HL-60/S4 treated with retinoic acid at 250 ng/mL for 4 days and 3 days (cell line): ENCODE results near the gene PHRF1.

Experiments used
- in situ Hi-C: fragments of 300-500 bp; cut with MboI; formaldehyde crosslinking; loops from 2 replicates; pipeline ENCODE4 v1.7.0; 2022; ENCODE audit warnings: low sequenced_read_pairs

Gene PHRF1

GRCh38 chr11:613369-613968, 37.2 kb downstream of the PHRF1 start:
- in situ Hi-C loops: no loop called here

DNA sequence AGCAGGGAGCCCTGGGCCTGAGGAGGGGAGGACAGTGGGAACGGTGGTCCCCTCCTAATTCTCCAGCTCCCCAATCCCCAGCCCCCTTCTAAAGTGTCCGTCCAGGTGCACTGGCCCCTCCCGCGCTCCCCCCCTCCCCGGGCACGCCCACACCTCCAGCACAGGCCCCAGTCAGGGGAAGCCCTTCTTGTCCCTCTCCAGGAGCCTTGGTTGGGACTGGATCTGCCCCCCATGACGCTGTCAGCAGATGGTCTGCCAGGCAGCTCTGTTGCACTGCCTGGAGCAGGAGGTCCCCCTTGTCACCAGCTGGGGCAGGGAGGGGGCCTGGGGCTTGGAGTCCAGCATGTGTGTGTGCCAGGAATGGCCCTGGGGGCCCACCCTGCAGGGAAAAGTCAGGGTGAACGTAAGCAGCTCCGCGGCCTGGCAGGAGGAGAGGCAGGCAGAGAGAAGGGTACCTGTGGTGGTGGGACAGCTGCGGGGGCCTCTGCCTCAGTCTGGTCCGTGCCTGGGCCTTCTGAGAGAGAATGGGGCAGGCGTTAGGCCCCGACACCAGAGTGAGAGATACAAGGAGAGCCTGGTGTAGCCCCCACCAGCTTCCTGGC, 37.9 kb downstream of the PHRF1 start:
- in situ Hi-C loops: no loop called here

DNA sequence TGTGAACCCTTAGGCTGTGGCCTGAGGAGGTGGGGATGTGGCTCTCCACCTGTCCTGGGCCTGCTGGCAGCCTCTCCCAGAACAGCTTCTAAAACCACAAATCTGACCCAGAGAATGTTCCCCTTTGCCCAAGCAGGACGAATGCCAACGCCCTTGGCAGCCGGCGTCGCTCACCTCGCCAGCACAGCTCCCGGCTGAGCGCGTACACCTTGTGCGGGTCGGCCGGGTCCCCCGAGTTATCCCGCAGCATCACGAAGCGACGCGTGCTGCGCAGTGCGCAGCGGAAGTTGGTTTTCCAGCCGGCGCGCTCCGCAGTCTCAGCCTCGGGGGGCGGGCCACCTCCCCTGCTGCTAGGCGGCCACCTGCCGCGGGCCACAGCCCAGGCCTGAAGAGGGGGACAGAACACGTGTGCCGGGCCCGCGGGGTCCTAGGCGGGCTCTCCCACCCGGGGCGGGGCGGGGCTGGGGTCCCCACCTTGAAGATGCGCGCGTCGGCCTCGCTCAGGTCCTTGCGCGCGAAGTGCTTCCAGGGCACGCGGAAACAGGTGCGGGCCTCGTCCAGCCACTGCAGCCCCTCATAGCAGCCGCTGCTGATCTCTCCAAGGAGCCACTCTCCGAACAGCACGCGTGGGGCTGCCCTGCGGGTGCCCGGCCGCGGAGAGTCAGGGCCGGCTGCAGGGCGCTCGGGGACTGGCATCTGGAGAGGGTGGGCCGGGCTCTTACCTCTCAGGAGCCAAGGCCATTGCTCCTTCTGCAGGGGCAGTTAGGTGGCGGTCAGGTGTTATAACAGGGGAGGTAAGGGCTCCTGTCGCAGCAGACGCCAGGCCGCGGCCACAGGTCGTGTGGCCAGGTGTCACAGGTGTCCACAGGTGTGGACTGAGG, 38.6 kb downstream of the PHRF1 start:
- in situ Hi-C loops: no loop called here

- in situ Hi-C loops: no loop called here
Measured at GRCh38 chr11:615504-616319, 39.4 kb downstream of the PHRF1 start, which contains the start of gene IRF7. Gene IRF7 (minus strand): TSS chr11:615950. CDS start chr11:615364, 586 bp downstream.

DNA sequence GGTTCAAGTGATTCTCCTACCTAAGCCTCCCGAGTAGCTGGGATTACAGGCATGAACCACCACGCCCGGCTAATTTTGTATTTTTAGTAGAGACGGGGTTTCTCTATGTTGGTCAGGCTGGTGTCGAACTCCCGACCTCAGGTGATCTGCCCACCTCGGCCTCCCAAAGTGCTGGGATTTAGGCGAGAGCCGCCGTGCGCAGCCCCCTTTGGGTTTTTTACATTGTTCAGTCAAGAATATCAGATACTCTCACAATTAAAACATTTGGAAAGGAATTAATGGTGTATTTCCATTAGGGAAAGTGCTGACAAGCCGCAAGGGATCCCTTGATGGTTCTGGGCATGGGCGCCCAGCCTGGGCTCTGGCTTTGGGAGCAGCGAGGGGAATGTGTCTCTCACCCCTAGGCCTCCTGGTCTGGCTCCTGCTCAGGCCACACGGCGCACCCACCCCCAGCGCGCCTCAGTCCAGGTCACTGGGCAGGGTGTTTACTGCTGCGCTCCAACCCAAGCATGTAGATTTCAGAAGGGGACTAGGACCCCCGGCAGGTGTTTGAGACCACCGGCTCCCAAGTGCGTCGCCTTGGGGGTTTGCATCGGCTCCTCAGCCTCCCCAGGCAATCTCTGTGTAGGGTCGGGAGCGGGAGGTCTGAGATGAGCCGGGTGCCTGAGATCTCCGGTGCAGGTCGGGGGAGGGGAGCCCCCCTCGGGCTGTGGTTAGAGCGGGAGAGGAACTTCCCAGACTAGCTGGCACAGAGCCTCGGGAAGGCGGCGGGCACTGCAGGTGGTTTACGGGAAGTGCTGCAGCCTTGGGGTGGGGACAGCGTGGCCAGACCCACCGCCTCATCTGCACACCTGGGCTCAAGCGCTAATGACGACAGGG, 40.3 kb downstream of the PHRF1 start:
- in situ Hi-C loops: no loop called here

GRCh38 chr11:617199-617911, 41.1 kb downstream of the PHRF1 start:
- in situ Hi-C loops: no loop called here

- in situ Hi-C loops: no loop called here
Measured at GRCh38 chr11:617912-618682, 41.8 kb downstream of the PHRF1 start.

DNA sequence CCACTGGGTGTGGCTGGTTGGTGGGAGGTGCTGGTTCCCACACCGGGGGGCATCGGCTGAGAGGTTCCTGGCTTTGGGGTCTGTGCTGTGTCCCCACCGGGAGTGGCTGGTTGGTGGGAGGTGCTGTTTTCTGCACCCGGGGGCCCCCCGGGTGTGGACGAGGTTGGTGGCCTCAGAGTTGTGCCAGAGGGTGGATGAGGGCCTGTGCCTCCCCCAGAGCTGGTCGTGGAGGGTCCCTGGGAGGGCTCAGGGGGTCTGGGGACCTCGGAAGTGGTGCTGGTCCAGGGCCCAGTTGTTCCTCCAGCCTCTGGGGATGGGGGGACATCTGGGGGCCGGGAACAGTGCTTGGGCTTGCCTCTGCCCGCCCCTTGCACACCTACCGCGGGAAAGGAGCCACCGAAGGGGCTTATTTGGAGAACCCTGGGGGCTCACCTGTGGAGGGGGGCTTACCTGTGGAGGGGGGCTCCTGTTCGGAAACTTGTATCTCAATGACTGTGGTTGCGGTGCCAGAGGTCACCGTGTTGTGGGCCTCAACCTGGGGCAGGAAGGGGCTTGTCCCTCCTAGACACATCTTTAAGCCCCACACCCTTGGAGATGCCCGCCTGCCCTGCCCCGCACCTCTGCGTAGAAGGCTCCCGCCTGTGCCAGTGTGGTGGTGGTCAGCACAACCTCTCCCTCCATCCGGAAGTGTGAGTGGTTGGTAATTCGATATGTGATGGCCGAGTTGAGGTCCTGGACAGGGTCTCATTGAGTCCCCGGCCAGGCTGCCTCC, 42.8 kb downstream of the PHRF1 start:
- in situ Hi-C loops: no loop called here

DNA sequence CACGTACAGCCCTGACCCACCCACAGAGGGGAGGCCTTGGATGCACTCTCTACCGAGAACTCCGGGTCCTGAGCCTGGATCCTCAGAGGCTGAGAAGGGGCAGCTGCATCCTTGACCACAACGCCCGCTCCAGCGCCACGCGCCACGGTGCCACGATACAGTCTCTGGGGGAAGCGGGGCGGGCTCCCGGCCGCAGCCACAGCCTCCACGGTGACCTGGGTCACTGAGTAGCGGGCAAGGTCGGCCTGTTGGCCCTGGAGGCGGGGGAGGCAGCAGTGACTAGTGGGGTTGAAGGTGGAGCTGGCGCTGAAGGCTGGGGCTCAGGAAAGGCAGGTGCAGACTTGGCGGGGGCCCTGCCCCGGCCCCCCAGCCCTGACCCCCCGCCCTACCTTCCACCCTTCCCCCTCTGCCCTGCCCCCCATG, 43.4 kb downstream of the PHRF1 start:
- in situ Hi-C loops: no loop called here

DNA sequence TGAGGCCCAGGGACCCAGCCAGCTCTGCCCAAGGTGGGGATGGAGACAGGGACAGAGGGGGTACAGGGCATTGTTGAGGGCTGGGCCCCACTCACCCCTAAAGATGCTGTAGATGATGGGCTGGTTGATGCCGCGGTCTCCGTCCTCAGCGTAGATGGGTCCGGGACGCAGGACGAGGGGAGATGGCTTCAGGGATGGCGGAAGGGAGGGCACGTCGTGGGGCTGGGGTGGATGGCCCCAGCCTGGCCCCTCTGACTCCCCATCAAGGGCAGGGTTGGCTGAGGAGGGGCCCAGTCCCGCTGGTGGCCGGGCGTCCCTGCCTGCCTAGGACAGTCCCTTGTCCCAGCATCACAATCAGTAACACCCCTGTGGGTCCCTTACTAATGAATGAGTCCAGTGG, 43.9 kb downstream of the PHRF1 start:
- in situ Hi-C loops: no loop called here

DNA sequence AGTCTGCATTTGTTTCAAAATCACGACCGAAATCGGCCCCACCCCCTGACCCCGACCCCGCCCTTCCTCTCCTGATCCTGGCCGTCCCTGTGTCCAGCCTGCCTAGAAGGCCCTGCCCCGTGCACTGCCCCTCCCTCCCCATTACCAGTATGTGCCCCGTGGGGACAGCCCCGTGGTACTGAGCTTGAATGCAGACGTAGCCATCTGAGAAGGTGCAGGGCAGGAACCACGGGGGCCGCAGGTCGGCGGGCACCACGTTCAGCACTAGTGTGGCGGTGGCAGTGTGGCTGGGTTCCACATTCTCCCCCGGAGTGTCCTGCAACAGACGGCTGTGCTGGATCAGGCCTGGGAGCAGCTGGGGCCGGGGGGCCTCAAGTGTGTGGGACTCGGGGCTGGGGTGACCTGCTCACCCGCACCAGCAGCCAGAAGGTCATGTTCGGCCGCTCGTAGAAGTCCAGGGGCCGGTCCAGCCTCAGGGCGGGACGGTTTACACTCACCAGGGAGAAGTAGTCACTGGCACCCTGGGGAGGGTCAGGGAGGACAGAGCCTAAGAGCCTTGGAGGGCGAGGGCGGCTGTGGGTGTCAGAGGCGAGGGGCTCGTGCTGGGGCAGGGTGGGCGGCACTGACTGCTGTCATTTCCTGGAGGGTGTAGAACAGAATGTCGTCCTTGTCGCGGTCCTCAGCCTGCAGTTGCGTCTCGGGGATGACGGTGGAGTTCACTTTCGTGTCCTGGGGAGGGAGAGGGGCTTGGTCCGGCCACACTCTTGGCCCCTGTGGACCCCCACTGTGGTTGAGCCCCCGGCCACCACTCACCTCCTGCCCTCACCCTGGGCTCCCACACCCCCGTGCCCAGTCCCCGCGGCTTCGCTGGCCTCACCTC, 44.9 kb downstream of the PHRF1 start:
- in situ Hi-C loops: no loop called here

GRCh38 chr11:621838-622237, 45.6 kb downstream of the PHRF1 start:
- in situ Hi-C loops: no loop called here

DNA sequence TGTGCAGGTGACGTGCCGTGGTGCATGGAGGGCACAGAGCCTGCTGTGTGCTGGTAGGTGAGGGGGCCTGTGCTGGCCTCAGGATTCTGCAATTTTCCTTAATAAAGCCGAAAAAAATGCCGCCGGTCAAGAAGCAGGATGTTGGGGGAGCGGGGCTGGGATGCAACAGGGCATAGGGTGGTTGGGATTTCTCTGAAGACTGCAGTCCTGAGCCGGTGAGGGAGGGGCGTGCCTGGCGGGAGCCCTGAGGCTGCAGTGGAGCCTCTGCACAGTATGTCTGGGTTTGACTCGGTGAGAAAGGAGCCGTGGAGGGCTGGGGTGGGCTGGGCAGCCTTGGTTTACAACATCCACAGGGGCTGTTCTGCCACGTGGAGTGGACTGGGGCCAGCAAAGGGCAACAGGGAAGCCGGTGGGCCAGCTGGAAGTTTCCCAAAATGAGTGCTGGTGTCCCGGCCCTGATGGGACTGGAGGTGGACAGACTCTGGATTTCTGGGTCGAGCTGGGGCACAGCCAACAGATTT, 47.1 kb downstream of the PHRF1 start:
- in situ Hi-C loops: no loop called here

GRCh38 chr11:623999-624704, 47.9 kb downstream of the PHRF1 start:
- in situ Hi-C loops: no loop called here

- in situ Hi-C loops: no loop called here
Measured at GRCh38 chr11:624705-625635, 48.7 kb downstream of the PHRF1 start, which contains the start of gene CDHR5. Gene CDHR5 (minus strand): TSS chr11:624955. CDS start chr11:624902, 53 bp downstream.
